Stimulated activated CD8-positive, alpha-beta memory T cell treated with anti-CD3 and anti-CD28 coated beads, Interleukin-7, amount 100 ng/mL, for 1 hour (primary cell): ENCODE results near the gene MYO3B.

ENCODE experiments used
- DNase-seq, 2 donors: peaks; one replicate each; pipeline ENCODE4 v3.0.0-alpha.2; 2020; ENCODE audit warnings: low read depth in 2 of 2

Gene MYO3B

GRCh38 chr2:170695521-170696410 lies 517.8 kb downstream of the MYO3B start:
- no peak for DNase-seq

GRCh38 chr2:170696948-170697347 lies 519.0 kb downstream of the MYO3B start:
- no peak for DNase-seq

- DNase-seq, result no peak
Measured at GRCh38 chr2:170701011-170701410, 523.1 kb downstream of the MYO3B start.

GRCh38 chr2:170703776-170704476 lies 526.0 kb downstream of the MYO3B start:
- no peak for DNase-seq
